ENCODE data around the gene PPP2R5B. TPM values are rescaled to one million over a fixed set of nuclear protein-coding genes. Genes with fewer than 3 reads are reported as not detected.

PPP2R5B gene
- total RNA-seq, result 26.2 and 29.2 TPM in 2 replicates
- 29.2 and 30.7 TPM in 2 replicates for polyA plus RNA-seq

DNA sequence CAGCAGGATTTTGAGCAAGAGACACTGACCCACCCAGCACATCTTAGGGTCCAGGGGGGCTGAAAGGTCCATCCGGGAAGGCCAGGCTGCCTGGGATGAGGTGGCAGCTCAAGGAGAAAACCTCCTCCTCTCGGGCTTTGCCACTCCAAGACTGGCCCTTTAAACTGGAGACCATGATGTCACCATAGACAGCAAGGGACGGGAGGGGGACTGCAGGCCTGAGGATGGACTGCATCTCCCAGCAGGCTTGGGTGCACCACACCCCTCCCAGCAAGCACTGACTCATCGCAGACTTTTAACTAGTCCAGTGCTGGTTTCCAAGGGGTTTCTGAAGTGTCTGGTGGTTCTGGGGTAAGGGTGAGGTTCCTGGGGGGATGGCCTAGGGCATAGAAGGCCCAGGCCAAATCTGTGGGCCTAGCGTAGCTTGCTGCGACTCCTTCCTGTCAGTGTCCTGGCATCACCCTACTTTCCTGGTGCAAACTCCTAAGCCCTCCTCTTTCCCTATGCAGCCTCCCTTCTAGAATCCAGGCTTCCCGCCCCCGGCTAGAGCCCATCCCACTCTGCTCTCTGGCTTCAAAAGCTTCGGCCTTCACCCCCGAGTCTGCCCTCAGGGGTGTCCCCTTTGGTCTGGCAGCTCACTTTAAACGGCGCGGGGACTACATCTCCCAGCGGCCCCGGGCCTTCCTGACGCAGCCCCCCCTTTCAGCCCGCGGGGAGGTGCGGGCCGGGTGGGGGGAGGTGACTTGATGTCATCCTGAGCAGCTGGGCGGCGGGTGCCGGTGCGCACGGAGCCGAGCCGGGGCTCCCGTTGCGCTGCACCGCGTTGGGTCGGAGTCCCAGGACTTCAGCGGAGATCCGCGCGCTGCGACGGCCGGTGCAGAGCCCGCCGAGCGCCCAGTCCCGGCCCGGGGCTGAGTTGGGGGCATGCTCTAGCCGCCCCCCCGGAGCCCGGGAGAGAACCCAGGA is at the start of gene PPP2R5B:
PPP2R5B (plus strand) TSS at position 746 of the 966 bp plus-strand sequence. CDS start 1,046 bp downstream, outside the sequence.
- H3K36me3 ChIP-seq, result no peaks in the 10 kb centered on the region
- no peaks in the 10 kb centered on the region for H3K9me3 ChIP-seq (ENCODE audit: low read depth)
- DNase-seq (ENCODE audit: low read depth in 1 of 2, low spot score in 1 of 2), result peak; percentile 92 to 95
- peak within 1 kb of the TSS; percentile 95 for H3K4me3 ChIP-seq
- H3K4me1 ChIP-seq (ENCODE audit: low read depth), result peaks cover 8% of the 10 kb centered on the region
- H3K27me3 ChIP-seq, result no peaks in the 10 kb centered on the region
- TF ChIP-seq, protein P1, sequence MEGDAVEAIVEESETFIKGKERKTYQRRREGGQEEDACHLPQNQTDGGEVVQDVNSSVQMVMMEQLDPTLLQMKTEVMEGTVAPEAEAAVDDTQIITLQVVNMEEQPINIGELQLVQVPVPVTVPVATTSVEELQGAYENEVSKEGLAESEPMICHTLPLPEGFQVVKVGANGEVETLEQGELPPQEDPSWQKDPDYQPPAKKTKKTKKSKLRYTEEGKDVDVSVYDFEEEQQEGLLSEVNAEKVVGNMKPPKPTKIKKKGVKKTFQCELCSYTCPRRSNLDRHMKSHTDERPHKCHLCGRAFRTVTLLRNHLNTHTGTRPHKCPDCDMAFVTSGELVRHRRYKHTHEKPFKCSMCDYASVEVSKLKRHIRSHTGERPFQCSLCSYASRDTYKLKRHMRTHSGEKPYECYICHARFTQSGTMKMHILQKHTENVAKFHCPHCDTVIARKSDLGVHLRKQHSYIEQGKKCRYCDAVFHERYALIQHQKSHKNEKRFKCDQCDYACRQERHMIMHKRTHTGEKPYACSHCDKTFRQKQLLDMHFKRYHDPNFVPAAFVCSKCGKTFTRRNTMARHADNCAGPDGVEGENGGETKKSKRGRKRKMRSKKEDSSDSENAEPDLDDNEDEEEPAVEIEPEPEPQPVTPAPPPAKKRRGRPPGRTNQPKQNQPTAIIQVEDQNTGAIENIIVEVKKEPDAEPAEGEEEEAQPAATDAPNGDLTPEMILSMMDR (IDR thresholded peaks at IDR 0.05; ENCODE audit: low read depth, low read length), result no peak
- H3K27ac ChIP-seq, result peak within 1 kb of the TSS; percentile 90

DNA sequence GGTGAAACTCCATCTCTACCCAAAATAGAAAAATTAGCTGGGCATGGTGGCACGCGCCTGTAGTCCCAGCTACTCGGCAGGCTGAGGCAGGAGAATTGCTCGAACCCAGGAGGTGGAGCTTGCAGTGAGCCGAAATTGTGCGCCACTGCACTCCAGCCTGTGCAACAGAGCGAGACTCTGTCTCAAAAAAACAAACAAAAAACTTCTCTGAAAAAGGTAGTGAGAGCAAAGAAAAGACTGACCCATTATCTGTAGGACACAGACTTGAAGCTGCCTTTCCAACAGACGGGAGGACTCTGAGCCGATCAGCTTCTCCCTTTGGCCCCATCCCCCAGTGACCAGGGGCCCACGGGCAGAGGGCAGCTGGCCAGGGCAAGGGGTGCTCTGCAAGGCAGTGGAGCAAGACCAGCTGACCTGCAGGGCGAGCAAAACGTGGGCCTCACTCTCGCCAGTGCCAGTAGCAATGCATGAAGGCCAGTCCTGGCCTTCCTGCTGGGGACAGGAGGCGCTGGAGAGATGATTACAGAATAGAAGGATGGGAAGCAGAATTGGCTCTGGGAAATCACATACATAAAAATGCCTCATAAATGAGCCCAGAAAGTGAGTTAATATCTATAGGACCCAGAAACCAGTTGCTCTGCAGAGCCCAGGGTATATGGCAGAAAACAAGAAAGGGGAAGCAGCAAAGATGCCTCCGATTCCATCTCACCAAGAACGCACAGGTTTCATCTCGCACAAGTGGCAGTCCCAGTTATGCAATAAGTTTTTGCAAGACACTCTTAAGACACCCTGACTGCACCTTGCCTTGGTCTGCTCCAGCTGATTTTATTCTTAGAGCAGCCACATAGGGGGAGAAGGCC is 48.9 kb upstream of the PPP2R5B start:
- H3K27ac ChIP-seq, result peak overlapping the region; percentile 57
- H3K27me3 ChIP-seq, result no peaks in the 10 kb centered on the region
- DNase-seq (ENCODE audit: low read depth in 1 of 2, low spot score in 1 of 2), result no peak
- TF ChIP-seq, protein P1 (IDR thresholded peaks at IDR 0.05; ENCODE audit: low read depth, low read length), result no peak
- no peak overlapping the region for H3K4me3 ChIP-seq
- H3K9me3 ChIP-seq (ENCODE audit: low read depth), result no peaks in the 10 kb centered on the region
- H3K36me3 ChIP-seq, result peaks cover 5% of the 10 kb centered on the region
- H3K4me1 ChIP-seq (ENCODE audit: low read depth), result peaks cover 53% of the 10 kb centered on the region

- Histone ChIP-seq H3K9me3 (ENCODE audit: low read depth) (no peaks in the 10 kb centered on the region), H3K36me3 (peaks cover 5% of the 10 kb centered on the region), H3K4me1 (ENCODE audit: low read depth) (peaks cover 49% of the 10 kb centered on the region), H3K4me3 (peak overlapping the region; percentile 81), H3K27me3 (no peaks in the 10 kb centered on the region), H3K27ac (peak overlapping the region; percentile 81)
- DNase-seq (ENCODE audit: low read depth in 1 of 2, low spot score in 1 of 2), result no peak
- TF ChIP-seq, protein P1 (IDR thresholded peaks at IDR 0.05; ENCODE audit: low read depth, low read length), result no peak
Measured at GRCh38 chr11:64876229-64876750, 48.2 kb upstream of the PPP2R5B start.

DNA sequence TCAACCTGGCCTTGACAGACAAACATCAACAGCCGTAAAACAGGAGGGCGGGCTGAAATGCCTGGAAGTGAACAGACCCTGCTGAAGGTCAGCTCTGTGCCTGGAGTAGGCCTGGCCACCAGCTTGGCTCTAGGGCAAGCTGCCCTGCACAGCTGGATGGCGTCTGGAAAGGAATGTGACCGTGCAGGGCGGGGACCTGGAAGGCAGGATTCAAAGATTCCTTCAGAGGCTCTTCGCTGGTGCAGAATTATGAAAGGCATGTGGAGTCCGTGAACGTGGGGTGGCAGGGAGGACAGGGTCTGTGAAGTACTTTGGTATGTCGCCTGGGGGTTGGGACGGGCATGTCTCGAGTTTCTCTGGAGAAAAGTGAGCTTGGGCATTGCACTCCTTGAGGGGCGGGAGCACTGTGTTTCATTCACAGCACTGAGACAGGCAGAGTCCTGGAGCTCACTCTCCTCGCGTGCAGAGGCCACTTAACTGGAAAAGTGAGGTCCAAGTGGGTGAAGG is 47.6 kb upstream of the PPP2R5B start:
- peak in 1 of 2 donors; percentile 62 for DNase-seq (ENCODE audit: low read depth in 1 of 2, low spot score in 1 of 2)

More for the DNA sequence above, 47.6 kb upstream of the PPP2R5B start:
- Histone ChIP-seq H3K27ac (peak overlapping the region; percentile 81), H3K4me1 (ENCODE audit: low read depth) (peaks cover 43% of the 10 kb centered on the region), H3K27me3 (no peaks in the 10 kb centered on the region), H3K9me3 (ENCODE audit: low read depth) (no peaks in the 10 kb centered on the region), H3K4me3 (peak overlapping the region; percentile 81), H3K36me3 (peaks cover 5% of the 10 kb centered on the region)
- TF ChIP-seq, protein P1 (IDR thresholded peaks at IDR 0.05; ENCODE audit: low read depth, low read length), result no peak
